ENCODE results near the gene ARHGAP24.

DNA sequence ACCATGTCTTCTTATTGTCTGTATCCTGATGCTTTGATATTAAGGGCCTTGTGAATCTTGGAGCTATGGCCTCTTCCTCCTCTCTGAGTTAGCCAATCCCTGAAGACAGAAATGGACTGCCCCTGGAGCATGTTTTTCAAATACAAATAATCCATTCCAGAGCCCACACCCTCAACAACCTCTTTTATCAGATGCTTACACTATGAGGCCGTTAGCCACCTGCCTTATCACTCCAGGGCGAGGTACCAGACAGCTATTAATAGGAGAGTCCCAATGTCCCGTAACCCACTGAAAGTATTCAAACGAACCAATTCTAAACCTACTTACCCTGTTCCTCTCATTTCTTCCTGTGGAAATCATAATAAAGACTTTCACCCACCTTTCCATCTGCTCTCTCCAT, 165.0 kb downstream of the ARHGAP24 start:
- TF ChIP-seq ELF4 (IDR thresholded peaks at IDR 0.05): no peak
- TF ChIP-seq BHLHE40 (IDR thresholded peaks at IDR 0.05; ENCODE audit: borderline replicate concordance): no peak
- no peak for TF ChIP-seq NFRKB (IDR thresholded peaks at IDR 0.05)
- no peak for TF ChIP-seq SP1 (IDR thresholded peaks at IDR 0.05)
- TF ChIP-seq PKNOX1 (IDR thresholded peaks at IDR 0.05): no peak
- no peak for TF ChIP-seq FOXK2 (IDR thresholded peaks at IDR 0.05)
- no peak for TF ChIP-seq FOXA1 (IDR thresholded peaks at IDR 0.05)
- TF ChIP-seq LEF1 (IDR thresholded peaks at IDR 0.05; ENCODE audit: borderline replicate concordance): no peak
- no peak for TF ChIP-seq TARDBP (IDR thresholded peaks at IDR 0.05)
- no peak for TF ChIP-seq CTBP1 (IDR thresholded peaks at IDR 0.05; ENCODE audit: borderline replicate concordance)
